H9 (cell line): ENCODE data around the gene LY6G5C. TPM values are rescaled to one million over a fixed set of nuclear protein-coding genes. Genes with fewer than 3 reads are reported as not detected.
A peak's percentile ranks its signal among the peaks of the same experiment; 100 is the strongest.

Experiments
- DNase-seq: peaks from one replicate; pipeline ENCODE4 v3.0.0-alpha.2; 2017
- H2AFZ ChIP-seq: one replicate; pipeline ENCODE4 v1.6.1; 2013; ENCODE audit warnings: mild to moderate bottlenecking, low read length, control low read depth, moderate library complexity
- H2AK5ac ChIP-seq: 2 replicates; pipeline ENCODE4 v1.6.1; 2013; ENCODE audit warnings: low read length, control low read depth, mixed read lengths; ENCODE audit not compliant: insufficient read length
- H2BK120ac ChIP-seq: one replicate; pipeline ENCODE4 v1.6.1; 2013; ENCODE audit warnings: low read depth, mild to moderate bottlenecking, low read length, control low read depth, inconsistent platforms; ENCODE audit not compliant: poor library complexity, severe bottlenecking
- H2BK12ac ChIP-seq: 2 replicates; pipeline ENCODE4 v1.6.1; 2013; ENCODE audit warnings: low read length, control low read depth, mixed read lengths, low read depth; ENCODE audit not compliant: insufficient read length
- H2BK15ac ChIP-seq: 2 replicates; pipeline ENCODE4 v1.6.1; 2013; ENCODE audit warnings: low read depth, low read length, control low read depth
- H2BK20ac ChIP-seq: one replicate; pipeline ENCODE4 v1.6.1; 2013; ENCODE audit warnings: low read depth, mild to moderate bottlenecking, low read length, control low read depth, inconsistent platforms; ENCODE audit not compliant: poor library complexity, severe bottlenecking
- H2BK5ac ChIP-seq: 2 replicates; pipeline ENCODE4 v1.6.1; 2013; ENCODE audit warnings: low read length, control low read depth, mixed read lengths; ENCODE audit not compliant: insufficient read length
- H3K14ac ChIP-seq: 2 replicates; pipeline ENCODE4 v1.6.1; 2013; ENCODE audit warnings: low read length, control low read depth; ENCODE audit not compliant: insufficient read depth
- H3K18ac ChIP-seq: 2 replicates; pipeline ENCODE4 v1.6.1; 2013; ENCODE audit warnings: low read depth, mild to moderate bottlenecking, mixed read lengths, low read length, control low read depth; ENCODE audit not compliant: insufficient read length
- H3K23ac ChIP-seq: 2 replicates; pipeline ENCODE4 v1.6.1; 2013; ENCODE audit warnings: low read length, control low read depth, mixed read lengths, low read depth; ENCODE audit not compliant: insufficient read length
- H3K23me2 ChIP-seq: 2 replicates; pipeline ENCODE4 v1.6.1; 2013; ENCODE audit warnings: low read depth, mild to moderate bottlenecking, mixed read lengths, low read length, control low read depth; ENCODE audit not compliant: insufficient read length, poor library complexity, severe bottlenecking
- H3K27ac ChIP-seq: 2 replicates; pipeline ENCODE4 v1.5.1; 2013; ENCODE audit warnings: low read length, control low read depth, mixed read lengths, low read depth; ENCODE audit not compliant: insufficient read length
- H3K27me3 ChIP-seq: 2 replicates; pipeline ENCODE4 v1.6.1; 2013; ENCODE audit warnings: low read length, control low read depth, inconsistent platforms; ENCODE audit not compliant: insufficient read depth
- H3K4ac ChIP-seq: 2 replicates; pipeline ENCODE4 v1.6.1; 2013; ENCODE audit warnings: low read depth, mild to moderate bottlenecking, control low read depth, inconsistent platforms, low read length, moderate library complexity
- H3K4me1 ChIP-seq: 2 replicates; pipeline ENCODE4 v1.6.1; 2013; ENCODE audit warnings: low read length, control low read depth, inconsistent platforms; ENCODE audit not compliant: insufficient read depth
- H3K4me2 ChIP-seq: 2 replicates; pipeline ENCODE4 v1.6.1; 2013; ENCODE audit warnings: low read length, control low read depth, mixed read lengths; ENCODE audit not compliant: insufficient read length, insufficient read depth
- H3K56ac ChIP-seq: 2 replicates; pipeline ENCODE4 v1.6.1; 2013; ENCODE audit warnings: low read depth, mild to moderate bottlenecking, mixed read lengths, low read length, control low read depth; ENCODE audit not compliant: insufficient read length
- H3K79me1 ChIP-seq: 2 replicates; pipeline ENCODE4 v1.6.1; 2013; ENCODE audit warnings: low read depth, mild to moderate bottlenecking, moderate library complexity, low read length, control low read depth, inconsistent platforms; ENCODE audit not compliant: insufficient read depth, poor library complexity, severe bottlenecking
- H3K79me2 ChIP-seq: 2 replicates; pipeline ENCODE4 v1.6.1; 2013; ENCODE audit warnings: low read length, control low read depth, inconsistent platforms; ENCODE audit not compliant: insufficient read depth
- H3K9ac ChIP-seq: 2 replicates; pipeline ENCODE4 v1.6.1; 2013; ENCODE audit warnings: low read length, control low read depth, mixed read lengths; ENCODE audit not compliant: insufficient read length; ENCODE audit errors: extremely low read depth
- H3K9me3 ChIP-seq: one replicate; pipeline ENCODE4 v1.6.1; 2013; ENCODE audit warnings: low read depth, low read length, inconsistent platforms; ENCODE audit not compliant: control insufficient read depth
- H3T11ph ChIP-seq: one replicate; pipeline ENCODE4 v1.6.1; 2013; ENCODE audit warnings: mild to moderate bottlenecking, low read length, control low read depth, inconsistent platforms
- H4K20me1 ChIP-seq: one replicate; pipeline ENCODE4 v1.6.1; 2013; ENCODE audit not compliant: control insufficient read depth, insufficient read length, insufficient read depth
- H4K5ac ChIP-seq: 2 replicates; pipeline ENCODE4 v1.6.1; 2013; ENCODE audit warnings: low read depth, mild to moderate bottlenecking, mixed read lengths, low read length, control low read depth; ENCODE audit not compliant: insufficient read length
- H4K8ac ChIP-seq: replicated peaks from 2 replicates; pipeline ENCODE4 v1.6.1; 2013; ENCODE audit warnings: low read length, control low read depth, mixed read lengths, low read depth; ENCODE audit not compliant: insufficient read length
- H4K91ac ChIP-seq: 2 replicates; pipeline ENCODE4 v1.6.1; 2013; ENCODE audit warnings: low read depth, mild to moderate bottlenecking, moderate library complexity, mixed read lengths, low read length, control low read depth; ENCODE audit not compliant: insufficient read length
- H3K27ac Mint-ChIP-seq, 3 experiments: 2 replicates in 2 of 3; 3 replicates in 1 of 3; pipeline ENCODE4 v1.8.0; 2020 to 2021; ENCODE audit warnings: mixed read lengths in 3 of 3, mild to moderate bottlenecking in 1 of 3, moderate library complexity in 1 of 3
- H3K27me3 Mint-ChIP-seq: 2 replicates; pipeline ENCODE4 v1.8.0; 2021; ENCODE audit warnings: low read depth, mild to moderate bottlenecking, moderate library complexity, mixed read lengths
- H3K36me3 Mint-ChIP-seq, 3 experiments: 2 replicates in 2 of 3; 3 replicates in 1 of 3; pipeline ENCODE4 v1.8.0; 2020 to 2021; ENCODE audit warnings: low read depth in 3 of 3, mixed read lengths in 3 of 3; ENCODE audit not compliant: insufficient read depth in 1 of 3
- H3K4me1 Mint-ChIP-seq, 2 experiments: 2 replicates each; pipeline ENCODE4 v1.8.0; 2020; ENCODE audit warnings: mixed read lengths in 2 of 2
- H3K4me3 Mint-ChIP-seq, 2 experiments: 2 replicates in 1 of 2; 3 replicates in 1 of 2; pipeline ENCODE4 v1.8.0; 2020 to 2021; ENCODE audit warnings: mild to moderate bottlenecking in 2 of 2, mixed read lengths in 2 of 2, moderate library complexity in 1 of 2
- H3K9me3 Mint-ChIP-seq, 2 experiments: 2 replicates in 1 of 2; 3 replicates in 1 of 2; pipeline ENCODE4 v1.8.0; 2020; ENCODE audit warnings: mild to moderate bottlenecking in 2 of 2, mixed read lengths in 2 of 2, moderate library complexity in 1 of 2
- CTCF ChIP-seq: fragments of 200-600 bp; sonication (generic); conservative IDR thresholded peaks from 3 replicates; pipeline ENCODE4 v1.8.0; 2021; ENCODE audit warnings: antibody characterized with exemption, mild to moderate bottlenecking
- WGBS: extraction: QIAGEN DNeasy Blood & Tissue Kit; methylation state at CpG from one replicate; pipeline ENCODE4 v1.1.7; 2013; ENCODE audit warnings: missing lambda C conversion rate, low lambda C conversion rate, mixed read lengths; ENCODE audit not compliant: insufficient read length; ENCODE audit errors: extremely low coverage; 5-methylcytosine and 5-hydroxymethylcytosine counted together
- total RNA-seq: library from RNA; stranded (reverse); gene quantifications from 2 replicates; pipeline ENCODE4 v1.2.1, GENCODE V29; 2021

Gene LY6G5C
- total RNA-seq, 1 experiment from 2014 or later, result 2.2 TPM

GRCh38 chr6:31665501-31666336 is 15.1 kb downstream of the LY6G5C start, which contains the start of gene CSNK2B:
Gene CSNK2B, plus strand, starts transcription at chr6:31666080. Its CDS starts 752 bp downstream, at chr6:31666832.
- no peak within 1 kb of the TSS for H3K23ac ChIP-seq
- no peak within 1 kb of the TSS for H3K4ac ChIP-seq
- H3K9ac ChIP-seq, result peak within 1 kb of the TSS; percentile 89
- no peak within 1 kb of the TSS for H2AFZ ChIP-seq
- peak; percentile 98 for DNase-seq
- H2BK5ac ChIP-seq, result peak within 1 kb of the TSS; percentile 17
- no peak within 1 kb of the TSS for H2BK120ac ChIP-seq
- no peaks in the 10 kb centered on the region for H3K9me3 ChIP-seq
- H4K8ac ChIP-seq, result no peak within 1 kb of the TSS
- no CpG with 5 or more reads among the region's 63 CpGs for WGBS
- H2BK15ac ChIP-seq, result no peak within 1 kb of the TSS
- Mint-ChIP-seq H3K9me3 (no peaks in the 10 kb centered on the region), H3K4me1 (peaks cover 30 to 34% of the 10 kb centered on the region in 2 experiments), H3K27me3 (no peaks in the 10 kb centered on the region), H3K4me3 (peak within 1 kb of the TSS; percentile 99), H3K27ac (peak within 1 kb of the TSS; percentile 99), H3K36me3 (peaks cover 49 to 80% (median 71%) of the 10 kb centered on the region in 3 experiments)
- H4K91ac ChIP-seq, result no peak within 1 kb of the TSS
- peak within 1 kb of the TSS; percentile 66 for H3K14ac ChIP-seq
- H3K23me2 ChIP-seq, result peaks cover 19% of the 10 kb centered on the region
- H4K5ac ChIP-seq, result peak within 1 kb of the TSS; percentile 41
- no peaks in the 10 kb centered on the region for H3K4me1 ChIP-seq
- no peak within 1 kb of the TSS for H2BK12ac ChIP-seq
- peak within 1 kb of the TSS; percentile 96 for H3K4me2 ChIP-seq
- peak within 1 kb of the TSS; percentile 81 for H3K18ac ChIP-seq
- H3K79me2 ChIP-seq, result peaks cover 6% of the 10 kb centered on the region; the same call in 1 of the 2 replicates
- peak within 1 kb of the TSS; percentile 38 for H3K56ac ChIP-seq
- TF ChIP-seq CTCF, result no peak
- H3K27me3 ChIP-seq, result no peaks in the 10 kb centered on the region
- no peak within 1 kb of the TSS for H2AK5ac ChIP-seq
- H2BK20ac ChIP-seq, result no peak within 1 kb of the TSS
- H3K79me1 ChIP-seq, result peaks cover 11% of the 10 kb centered on the region
- H4K20me1 ChIP-seq, result no peaks in the 10 kb centered on the region
- H3T11ph ChIP-seq, result no peak within 1 kb of the TSS
- peak within 1 kb of the TSS; percentile 87 for H3K27ac ChIP-seq
